Thoracic aorta (tissue), 2 donors: ENCODE data around the gene DOK4. TPM values are rescaled to one million over a fixed set of nuclear protein-coding genes. Genes with fewer than 3 reads are reported as not detected.

ENCODE experiments used
- ATAC-seq: fragments of 150-250 bp; one replicate; pipeline ENCODE4 v1.8.0; 2017; ENCODE audit warnings: low read depth; ENCODE audit not compliant: insufficient number of reproducible peaks, low FRiP score
- DNase-seq: peaks from one replicate; pipeline ENCODE4 v3.0.0-alpha.2; 2020; ENCODE audit warnings: low spot score
- H3K27ac ChIP-seq, 2 donors: fragments of 200-600 bp; sonication (generic); 1 replicate in 1 of 2; 2 replicates in 1 of 2; pipeline ENCODE4 v1.5.1; 2016; ENCODE audit warnings: mild to moderate bottlenecking in 2 of 2, moderate library complexity in 2 of 2
- H3K27me3 ChIP-seq: fragments of 200-600 bp; sonication (generic); replicated peaks from 2 replicates; pipeline ENCODE4 v1.6.0; 2016; ENCODE audit warnings: mild to moderate bottlenecking; ENCODE audit not compliant: insufficient read depth
- H3K36me3 ChIP-seq: fragments of 200-600 bp; sonication (generic); one replicate; pipeline ENCODE4 v1.5.1; 2016
- H3K4me1 ChIP-seq, 2 donors: fragments of 200-600 bp; sonication (generic); 1 replicate in 1 of 2; 2 replicates in 1 of 2; pipeline versions ENCODE4 v1.5.1 to v1.6.0; 2016; ENCODE audit warnings: low read depth in 2 of 2, mild to moderate bottlenecking in 1 of 2; ENCODE audit not compliant: control insufficient read depth in 1 of 2
- H3K4me3 ChIP-seq: fragments of 200-600 bp; sonication (generic); 2 replicates; pipeline ENCODE4 v1.5.1; 2016; ENCODE audit warnings: mild to moderate bottlenecking
- H3K9me3 ChIP-seq: fragments of 200-600 bp; sonication (generic); 2 replicates; pipeline ENCODE4 v1.5.1; 2016
- CTCF ChIP-seq: fragments of 200-600 bp; sonication (generic); IDR thresholded peaks from one replicate; pipeline ENCODE4 v1.5.1; 2019; ENCODE audit warnings: antibody characterized with exemption
- total RNA-seq, 2 donors: library from RNA; depleted of rRNA; stranded (reverse); fragments of >200 nt; gene quantifications; one replicate each; pipeline versions ENCODE4 v1.1.0 to v1.2.3, GENCODE V29; 2016

DOK4 gene
- total RNA-seq, 2 donors from 2014 or later = 43.2 to 70.1 TPM

GRCh38 chr16:57509231-57509923 is 23.1 kb upstream of the DOK4 start:
- no peaks in the 10 kb centered on the region for H3K9me3 ChIP-seq
- ATAC-seq (no peak), DNase-seq (no peak)
- H3K27ac ChIP-seq = no peak overlapping the region
- no peak for TF ChIP-seq CTCF
- H3K36me3 ChIP-seq = peaks cover 14% of the 10 kb centered on the region
- no peak overlapping the region for H3K4me3 ChIP-seq
- H3K27me3 ChIP-seq = no peaks in the 10 kb centered on the region
- no peaks in the 10 kb centered on the region for H3K4me1 ChIP-seq

GRCh38 chr16:57508035-57508425 is 21.7 kb upstream of the DOK4 start:
- H3K4me3 ChIP-seq = no peak overlapping the region
- no peak for TF ChIP-seq CTCF
- H3K27me3 ChIP-seq = no peaks in the 10 kb centered on the region
- DNase-seq (no peak), ATAC-seq (no peak)
- H3K27ac ChIP-seq = no peak overlapping the region
- peaks cover 4% of the 10 kb centered on the region for H3K36me3 ChIP-seq
- no peaks in the 10 kb centered on the region for H3K4me1 ChIP-seq
- no peaks in the 10 kb centered on the region for H3K9me3 ChIP-seq

- no peaks in the 10 kb centered on the region for H3K36me3 ChIP-seq
- no peak overlapping the region for H3K27ac ChIP-seq
- DNase-seq = no peak
- no peaks in the 10 kb centered on the region for H3K4me1 ChIP-seq
- TF ChIP-seq CTCF = no peak
- no peaks in the 10 kb centered on the region for H3K27me3 ChIP-seq
- no peak overlapping the region for H3K4me3 ChIP-seq
- no peaks in the 10 kb centered on the region for H3K9me3 ChIP-seq
- no peak for ATAC-seq
Observed at GRCh38 chr16:57507136-57508034, 21.1 kb upstream of the DOK4 start.

GRCh38 chr16:57505169-57505568 is 18.9 kb upstream of the DOK4 start:
- no peak overlapping the region for H3K27ac ChIP-seq
- no peaks in the 10 kb centered on the region for H3K36me3 ChIP-seq
- no peaks in the 10 kb centered on the region for H3K9me3 ChIP-seq
- H3K4me3 ChIP-seq = no peak overlapping the region
- no peak for TF ChIP-seq CTCF
- ATAC-seq = no peak
- no peaks in the 10 kb centered on the region for H3K27me3 ChIP-seq
- no peak for DNase-seq
- H3K4me1 ChIP-seq = no peaks in the 10 kb centered on the region

- Histone ChIP-seq H3K4me1 (no peaks in the 10 kb centered on the region), H3K27ac (no peak overlapping the region), H3K4me3 (no peak overlapping the region), H3K27me3 (no peaks in the 10 kb centered on the region), H3K9me3 (no peaks in the 10 kb centered on the region), H3K36me3 (no peaks in the 10 kb centered on the region)
- DNase-seq = no peak
- no peak for ATAC-seq
- TF ChIP-seq CTCF = no peak
Observed at GRCh38 chr16:57504491-57504890, 18.2 kb upstream of the DOK4 start.
